Fibroblast of mammary gland (primary cell): ENCODE data around the gene SPATA3.

Experiments
- DNase-seq: peaks from one replicate; pipeline ENCODE4 v3.0.0-alpha.2; 2010; ENCODE audit warnings: low read depth
- H3K4me3 ChIP-seq: 2 replicates; pipeline ENCODE4 v1.5.1; 2011; ENCODE audit warnings: low read depth, mild to moderate bottlenecking, low read length, moderate library complexity; ENCODE audit not compliant: control insufficient read depth
- CTCF ChIP-seq: conservative IDR thresholded peaks from 2 replicates; pipeline ENCODE4 v1.5.1; 2011; ENCODE audit warnings: low read depth, low read length, inconsistent platforms; ENCODE audit not compliant: control insufficient read depth, insufficient read depth

Gene SPATA3

GRCh38 chr2:231047923-231048915, 52.3 kb downstream of the SPATA3 start:
- TF ChIP-seq CTCF = no peak
- no peak for DNase-seq
- H3K4me3 ChIP-seq = no peak overlapping the region

GRCh38 chr2:231049286-231050017, 53.5 kb downstream of the SPATA3 start:
- no peak for TF ChIP-seq CTCF
- DNase-seq = no peak
- no peak overlapping the region for H3K4me3 ChIP-seq

- DNase-seq = no peak
- TF ChIP-seq CTCF = no peak
- H3K4me3 ChIP-seq = no peak overlapping the region
Measured at GRCh38 chr2:231050018-231050901, 54.3 kb downstream of the SPATA3 start.

GRCh38 chr2:231051116-231051515, 55.2 kb downstream of the SPATA3 start:
- H3K4me3 ChIP-seq = no peak overlapping the region
- no peak for TF ChIP-seq CTCF
- no peak for DNase-seq

GRCh38 chr2:231052494-231053451, 56.9 kb downstream of the SPATA3 start:
- peak; percentile 78 for DNase-seq
- peak; percentile 78 for TF ChIP-seq CTCF
- peak overlapping the region; percentile 63 for H3K4me3 ChIP-seq

GRCh38 chr2:231053846-231054245, 57.9 kb downstream of the SPATA3 start:
- no peak overlapping the region for H3K4me3 ChIP-seq
- DNase-seq = no peak
- no peak for TF ChIP-seq CTCF
